ENCODE results near the gene NCK2.

NCK2 gene

DNA sequence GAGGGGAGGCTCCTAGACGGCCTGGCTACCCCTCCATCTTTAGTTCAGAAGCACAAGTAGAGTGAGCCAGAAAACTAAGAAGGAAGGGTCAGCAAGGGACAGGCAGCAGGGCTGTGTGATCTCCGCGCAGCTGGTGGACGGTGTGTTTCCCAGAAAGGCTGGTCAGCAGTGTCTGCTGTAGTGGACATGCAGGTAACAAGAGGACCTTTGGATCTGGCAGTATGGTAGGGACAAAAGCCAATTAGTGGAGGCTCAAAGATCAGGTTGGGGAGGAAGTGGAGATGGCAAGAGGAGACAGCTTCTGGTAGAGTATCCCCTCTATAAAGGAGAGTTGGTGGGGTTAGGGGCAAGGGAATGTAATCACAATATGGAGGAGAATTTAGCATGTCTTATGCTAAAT, 95.1 kb downstream of the NCK2 start:
- peaks cover 27% of the 10 kb centered on the region for H4K20me1 ChIP-seq (ENCODE audit: insufficient read depth, low read length)
- peaks cover 3% of the 10 kb centered on the region; the same call in 1 of the 2 replicates for H3K4me1 ChIP-seq (ENCODE audit: low read length)

DNA sequence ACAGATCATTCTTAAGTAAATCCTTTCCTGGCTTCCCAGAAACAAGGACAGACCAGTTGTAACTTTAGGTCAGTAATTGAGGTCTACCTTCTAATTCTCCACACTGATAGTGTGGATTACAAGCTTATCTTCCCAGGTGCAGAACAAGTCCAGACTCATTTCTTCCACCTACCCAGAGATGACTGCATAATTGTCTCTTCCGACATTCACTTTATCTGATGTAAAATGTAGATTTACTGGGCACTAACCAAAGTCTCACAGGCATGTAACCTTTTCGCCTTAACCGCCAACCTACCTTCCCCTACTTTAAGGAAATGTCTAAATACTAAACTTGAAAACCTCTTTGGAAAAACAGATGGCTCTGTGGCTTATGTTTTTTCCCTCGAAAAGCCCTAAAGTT, 96.2 kb downstream of the NCK2 start:
- no peak overlapping the region for H3K4me2 ChIP-seq (ENCODE audit: low read depth, low read length)
- no peaks in the 10 kb centered on the region for H3F3A ChIP-seq (ENCODE audit: insufficient read depth, low read length)
- H3K4me1 ChIP-seq (ENCODE audit: low read length): no peaks in the 10 kb centered on the region
- peaks cover 27% of the 10 kb centered on the region for H4K20me1 ChIP-seq (ENCODE audit: insufficient read depth, low read length)
- no peak for DNase-seq
- H3K9me3 ChIP-seq (replicated peaks; ENCODE audit: insufficient read depth, low read length): no peaks in the 10 kb centered on the region
- H3K27me3 ChIP-seq (replicated peaks; ENCODE audit: insufficient read depth, low read length): no peaks in the 10 kb centered on the region
- H3K9me2 ChIP-seq (replicated peaks; ENCODE audit: insufficient read depth, low read length): no peaks in the 10 kb centered on the region
- H3K36me3 ChIP-seq (replicated peaks; ENCODE audit: insufficient read depth, low read length): no peaks in the 10 kb centered on the region
- H3K4me3 ChIP-seq (ENCODE audit: low read length): no peak overlapping the region
- no peak overlapping the region for H2AFZ ChIP-seq (ENCODE audit: low read length)
- no peak overlapping the region for H3K27ac ChIP-seq (ENCODE audit: low read length)
- H3K79me2 ChIP-seq (ENCODE audit: low read length): peaks cover 97% of the 10 kb centered on the region
- TF ChIP-seq EZH2 (optimal IDR thresholded peaks at IDR 0.05; ENCODE audit: low read depth, low read length) (no peak), EZH2phosphoT487 (IDR thresholded peaks at IDR 0.05; ENCODE audit: low read length) (no peak)
- TF ChIP-seq, protein P1, sequence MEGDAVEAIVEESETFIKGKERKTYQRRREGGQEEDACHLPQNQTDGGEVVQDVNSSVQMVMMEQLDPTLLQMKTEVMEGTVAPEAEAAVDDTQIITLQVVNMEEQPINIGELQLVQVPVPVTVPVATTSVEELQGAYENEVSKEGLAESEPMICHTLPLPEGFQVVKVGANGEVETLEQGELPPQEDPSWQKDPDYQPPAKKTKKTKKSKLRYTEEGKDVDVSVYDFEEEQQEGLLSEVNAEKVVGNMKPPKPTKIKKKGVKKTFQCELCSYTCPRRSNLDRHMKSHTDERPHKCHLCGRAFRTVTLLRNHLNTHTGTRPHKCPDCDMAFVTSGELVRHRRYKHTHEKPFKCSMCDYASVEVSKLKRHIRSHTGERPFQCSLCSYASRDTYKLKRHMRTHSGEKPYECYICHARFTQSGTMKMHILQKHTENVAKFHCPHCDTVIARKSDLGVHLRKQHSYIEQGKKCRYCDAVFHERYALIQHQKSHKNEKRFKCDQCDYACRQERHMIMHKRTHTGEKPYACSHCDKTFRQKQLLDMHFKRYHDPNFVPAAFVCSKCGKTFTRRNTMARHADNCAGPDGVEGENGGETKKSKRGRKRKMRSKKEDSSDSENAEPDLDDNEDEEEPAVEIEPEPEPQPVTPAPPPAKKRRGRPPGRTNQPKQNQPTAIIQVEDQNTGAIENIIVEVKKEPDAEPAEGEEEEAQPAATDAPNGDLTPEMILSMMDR (IDR thresholded peaks at IDR 0.05; ENCODE audit: low read length): no peak
- no peak overlapping the region for H3K9ac ChIP-seq (ENCODE audit: low read length)

More for the DNA sequence above, 95.1 kb downstream of the NCK2 start:
- Histone ChIP-seq H3K9me2 (replicated peaks; ENCODE audit: insufficient read depth, low read length) (no peaks in the 10 kb centered on the region), H3K27me3 (replicated peaks; ENCODE audit: insufficient read depth, low read length) (no peaks in the 10 kb centered on the region), H3K4me2 (ENCODE audit: low read depth, low read length) (no peak overlapping the region), H3K9ac (ENCODE audit: low read length) (no peak overlapping the region), H2AFZ (ENCODE audit: low read length) (no peak overlapping the region), H3K9me3 (replicated peaks; ENCODE audit: insufficient read depth, low read length) (no peaks in the 10 kb centered on the region), H3F3A (ENCODE audit: insufficient read depth, low read length) (peaks cover under 1% of the 10 kb centered on the region; the same call in 1 of the 2 replicates), H3K79me2 (ENCODE audit: low read length) (peaks cover 96% of the 10 kb centered on the region), H3K27ac (ENCODE audit: low read length) (no peak overlapping the region), H3K36me3 (replicated peaks; ENCODE audit: insufficient read depth, low read length) (no peaks in the 10 kb centered on the region), H3K4me3 (ENCODE audit: low read length) (no peak overlapping the region)
- TF ChIP-seq EZH2phosphoT487 (IDR thresholded peaks at IDR 0.05; ENCODE audit: low read length) (no peak), EZH2 (optimal IDR thresholded peaks at IDR 0.05; ENCODE audit: low read depth, low read length) (no peak)
- TF ChIP-seq, protein P1 (IDR thresholded peaks at IDR 0.05; ENCODE audit: low read length): no peak
- no peak for DNase-seq

DNA sequence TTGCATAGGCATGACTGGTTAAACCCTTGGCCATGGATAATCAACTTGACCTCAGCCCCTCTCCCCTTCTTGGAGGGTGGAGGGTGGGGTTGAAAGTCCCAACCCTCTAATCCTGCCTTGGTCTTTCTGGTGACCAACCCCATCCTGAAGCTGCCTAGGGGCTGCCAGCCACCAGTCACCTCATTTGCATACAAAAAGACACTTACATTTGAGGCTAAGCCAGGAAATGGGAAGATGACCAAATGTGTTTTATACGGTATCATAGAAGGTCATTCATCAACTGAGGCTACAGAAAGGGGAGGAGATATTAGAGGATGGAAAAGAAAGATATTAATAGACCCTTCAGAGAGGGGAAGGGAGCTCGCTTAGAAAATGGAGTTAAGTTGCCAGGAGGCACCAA, 96.8 kb downstream of the NCK2 start:
- TF ChIP-seq EZH2 (optimal IDR thresholded peaks at IDR 0.05; ENCODE audit: low read depth, low read length) (no peak), EZH2phosphoT487 (IDR thresholded peaks at IDR 0.05; ENCODE audit: low read length) (no peak)
- TF ChIP-seq, protein P1 (IDR thresholded peaks at IDR 0.05; ENCODE audit: low read length): no peak
- Histone ChIP-seq H3K4me2 (ENCODE audit: low read depth, low read length) (no peak overlapping the region), H3K27me3 (replicated peaks; ENCODE audit: insufficient read depth, low read length) (no peaks in the 10 kb centered on the region)

More for the DNA sequence above, 96.8 kb downstream of the NCK2 start:
- Histone ChIP-seq H4K20me1 (ENCODE audit: insufficient read depth, low read length) (peaks cover 27% of the 10 kb centered on the region), H3K9me2 (replicated peaks; ENCODE audit: insufficient read depth, low read length) (no peaks in the 10 kb centered on the region), H2AFZ (ENCODE audit: low read length) (no peak overlapping the region), H3K4me1 (ENCODE audit: low read length) (no peaks in the 10 kb centered on the region), H3K36me3 (replicated peaks; ENCODE audit: insufficient read depth, low read length) (no peaks in the 10 kb centered on the region), H3K4me3 (ENCODE audit: low read length) (no peak overlapping the region), H3K27ac (ENCODE audit: low read length) (no peak overlapping the region), H3K79me2 (ENCODE audit: low read length) (peaks cover 97% of the 10 kb centered on the region), H3K9me3 (replicated peaks; ENCODE audit: insufficient read depth, low read length) (no peaks in the 10 kb centered on the region), H3F3A (ENCODE audit: insufficient read depth, low read length) (no peaks in the 10 kb centered on the region), H3K9ac (ENCODE audit: low read length) (no peak overlapping the region)
- no peak for DNase-seq

Data from MM.1S (cell line).